ENCODE measurements around the gene ECHS1. TPM values are rescaled to one million over a fixed set of nuclear protein-coding genes. Genes with fewer than 3 reads are reported as not detected.

ECHS1 gene
- polyA plus RNA-seq, 2 of the 4 experiments (the other 2 are of a cell fraction) = 66.7 to 133 TPM

GRCh38 chr10:133356549-133357284, 16.4 kb downstream of the ECHS1 start (continued):
- TF ChIP-seq CBX8 (IDR thresholded peaks at IDR 0.05) (no peak), KDM5A (IDR thresholded peaks at IDR 0.05) (no peak), ZNF302 (CRISPR knock-in tag; IDR thresholded peaks at IDR 0.05) (no peak), MYC (IDR thresholded peaks at IDR 0.05; ENCODE audit: borderline replicate concordance, low read length) (no peak)

GRCh38 chr10:133355991-133356390, 17.2 kb downstream of the ECHS1 start:
- DNase-seq (ENCODE audit: low read depth in 1 of 2, low spot score in 1 of 2) = no peak
- 83% methylated on average over 3 of the region's 3 CpGs for WGBS (ENCODE audit: missing lambda C conversion rate)
- no peak for ATAC-seq
- CTCF ChIA-PET = interaction anchor here (1.5 to 5.5 kb wide), 2 partner anchors 9 to 26 kb away, joined by 4 to 38 read pairs; partner anchors contain the start of gene PRAP1
- no peak for TF ChIP-seq HES2 (IDR thresholded peaks at IDR 0.05)
- TF ChIP-seq HDAC2 (IDR thresholded peaks at IDR 0.05) = no peak
- TF ChIP-seq ZNF302 (CRISPR knock-in tag; IDR thresholded peaks at IDR 0.05) = no peak
- TF ChIP-seq HMGXB4 (CRISPR knock-in tag; IDR thresholded peaks at IDR 0.05; ENCODE audit: borderline replicate concordance) = no peak
- no peak for TF ChIP-seq TFCP2L1 (CRISPR knock-in tag; IDR thresholded peaks at IDR 0.05)
- no peak for TF ChIP-seq NFE2L2 (conservative IDR thresholded peaks at IDR 0.05; ENCODE audit: low read length)
- Histone ChIP-seq H3K4me2 (no peak overlapping the region), H3K9me3 (no peaks in the 10 kb centered on the region), H3K4me1 (peaks cover 10% of the 10 kb centered on the region; the same call in 1 of the 3 replicates), H3K27ac (no peak overlapping the region), H3K4me3 (no peak overlapping the region)
- POLR2A ChIA-PET = no interaction called here
- FAIRE-seq = no peak

- DNase-seq (ENCODE audit: low read depth in 1 of 2, low spot score in 1 of 2) = no peak
- H3K4me3 ChIP-seq = no peak overlapping the region
- no peak for FAIRE-seq
- no peaks in the 10 kb centered on the region for H3K9me3 ChIP-seq
- H3K4me2 ChIP-seq = no peak overlapping the region
- H3K27ac ChIP-seq = no peak overlapping the region
- no peak for ATAC-seq
- 77% methylated on average over 4 of the region's 6 CpGs for WGBS (ENCODE audit: missing lambda C conversion rate)
- CTCF ChIA-PET = interaction anchor here (0.7 to 5.5 kb wide), 3 partner anchors 8 to 47 kb away, joined by 3 to 38 read pairs (median 4); partner anchors contain the start of gene PRAP1
- POLR2A ChIA-PET = no interaction called here
- H3K4me1 ChIP-seq = peaks cover 10% of the 10 kb centered on the region; the same call in 1 of the 3 replicates
- TF ChIP-seq FOSB (CRISPR knock-in tag; IDR thresholded peaks at IDR 0.05) (no peak), HMGXB4 (CRISPR knock-in tag; IDR thresholded peaks at IDR 0.05; ENCODE audit: borderline replicate concordance) (no peak), EHF (CRISPR knock-in tag; IDR thresholded peaks at IDR 0.05) (no peak), REST (IDR thresholded peaks at IDR 0.05) (no peak), RARB (CRISPR knock-in tag; IDR thresholded peaks at IDR 0.05) (no peak), POLR2AphosphoS2 (conservative IDR thresholded peaks at IDR 0.05; ENCODE audit: low read length) (no peak), ELK1 (IDR thresholded peaks at IDR 0.05; ENCODE audit: low read depth, low read length) (no peak), JUN (IDR thresholded peaks at IDR 0.05) (no peak), TP53 (CRISPR knock-in tag; IDR thresholded peaks at IDR 0.05) (no peak), CTCF (IDR thresholded peaks at IDR 0.05) (no peak), TFCP2L1 (CRISPR knock-in tag; IDR thresholded peaks at IDR 0.05) (no peak), MAZ (IDR thresholded peaks at IDR 0.05; ENCODE audit: borderline replicate concordance, low read depth, low read length) (no peak), HOXB13 (CRISPR knock-in tag; IDR thresholded peaks at IDR 0.05; ENCODE audit: low read depth) (no peak), ESRRA (IDR thresholded peaks at IDR 0.05; ENCODE audit: borderline replicate concordance, low read length) (no peak), NFE2L2 (conservative IDR thresholded peaks at IDR 0.05; ENCODE audit: low read length) (no peak), HEYL (CRISPR knock-in tag; IDR thresholded peaks at IDR 0.05) (no peak), CHD2 (IDR thresholded peaks at IDR 0.05; ENCODE audit: low read length, partially characterized antibody) (no peak)
Observed at GRCh38 chr10:133355266-133355665, 17.9 kb downstream of the ECHS1 start.
